Measurements from ENCODE around the gene MATK.
A peak's percentile ranks its signal among the peaks of the same experiment; 100 is the strongest.

Gene MATK

GRCh38 chr19:3785938-3786824, at the start of gene MATK:
TSS of gene MATK (minus strand) at chr19:3786381. CDS start at chr19:3785135, 1,246 bp downstream.
- Histone ChIP-seq H3K36me3 (ENCODE audit: control insufficient read depth in 5 of 5, insufficient read depth in 5 of 5, low read length in 5 of 5) (no peaks in the 10 kb centered on the region), H3K4me3 (ENCODE audit: low read depth in 1 of 5, low read length in 5 of 5) (peak within 1 kb of the TSS in 2 of 5 donors; percentile 34 to 53), H3K9me3 (ENCODE audit: control insufficient read depth in 5 of 5, low read length in 5 of 5) (peaks cover 11 to 28% (median 27%) of the 10 kb centered on the region in 5 donors), H3K27me3 (ENCODE audit: control insufficient read depth in 5 of 5, insufficient read depth in 4 of 5, low read length in 5 of 5) (peaks cover 4 to 46% (median 27%) of the 10 kb centered on the region in 5 donors), H3K9ac (ENCODE audit: low read length in 5 of 5) (no peak within 1 kb of the TSS), H3K4me1 (ENCODE audit: control insufficient read depth in 5 of 5, insufficient read depth in 5 of 5, low read length in 5 of 5) (peaks cover 0 to 8% (median 0%) of the 10 kb centered on the region in 5 donors), H3K27ac (ENCODE audit: low read depth, low read length) (no peak within 1 kb of the TSS)

- Histone ChIP-seq H3K4me1 (ENCODE audit: control insufficient read depth in 5 of 5, insufficient read depth in 5 of 5, low read length in 5 of 5) (no peaks in the 10 kb centered on the region), H3K27me3 (ENCODE audit: control insufficient read depth in 5 of 5, insufficient read depth in 4 of 5, low read length in 5 of 5) (peaks cover 14 to 22% (median 19%) of the 10 kb centered on the region in 5 donors), H3K36me3 (ENCODE audit: control insufficient read depth in 5 of 5, insufficient read depth in 5 of 5, low read length in 5 of 5) (no peaks in the 10 kb centered on the region), H3K4me3 (ENCODE audit: low read depth in 1 of 5, low read length in 5 of 5) (no peak overlapping the region), H3K27ac (ENCODE audit: low read depth, low read length) (no peak overlapping the region), H3K9me3 (ENCODE audit: control insufficient read depth in 5 of 5, low read length in 5 of 5) (peaks cover 0 to 7% (median 0%) of the 10 kb centered on the region in 5 donors), H3K9ac (ENCODE audit: low read length in 5 of 5) (no peak overlapping the region)
These were observed 48.9 kb upstream of the MATK start for GRCh38 chr19:3835055-3835435.

GRCh38 chr19:3834349-3835054, 48.3 kb upstream of the MATK start:
- H3K9ac ChIP-seq (ENCODE audit: low read length in 5 of 5) = no peak overlapping the region
- no peaks in the 10 kb centered on the region for H3K4me1 ChIP-seq (ENCODE audit: control insufficient read depth in 5 of 5, insufficient read depth in 5 of 5, low read length in 5 of 5)
- no peak overlapping the region for H3K4me3 ChIP-seq (ENCODE audit: low read depth in 1 of 5, low read length in 5 of 5)
- peaks cover 14 to 22% (median 20%) of the 10 kb centered on the region in 5 donors for H3K27me3 ChIP-seq (ENCODE audit: control insufficient read depth in 5 of 5, insufficient read depth in 4 of 5, low read length in 5 of 5)
- H3K9me3 ChIP-seq (ENCODE audit: control insufficient read depth in 5 of 5, low read length in 5 of 5) = peaks cover 0 to 7% (median 0%) of the 10 kb centered on the region in 5 donors
- no peak overlapping the region for H3K27ac ChIP-seq (ENCODE audit: low read depth, low read length)
- no peaks in the 10 kb centered on the region for H3K36me3 ChIP-seq (ENCODE audit: control insufficient read depth in 5 of 5, insufficient read depth in 5 of 5, low read length in 5 of 5)

GRCh38 chr19:3833578-3834348, 47.6 kb upstream of the MATK start:
- Histone ChIP-seq H3K4me1 (ENCODE audit: control insufficient read depth in 5 of 5, insufficient read depth in 5 of 5, low read length in 5 of 5) (no peaks in the 10 kb centered on the region), H3K36me3 (ENCODE audit: control insufficient read depth in 5 of 5, insufficient read depth in 5 of 5, low read length in 5 of 5) (no peaks in the 10 kb centered on the region), H3K9ac (ENCODE audit: low read length in 5 of 5) (no peak overlapping the region), H3K9me3 (ENCODE audit: control insufficient read depth in 5 of 5, low read length in 5 of 5) (peaks cover 0 to 7% (median 0%) of the 10 kb centered on the region in 5 donors), H3K27me3 (ENCODE audit: control insufficient read depth in 5 of 5, insufficient read depth in 4 of 5, low read length in 5 of 5) (peaks cover 14 to 22% (median 20%) of the 10 kb centered on the region in 5 donors), H3K4me3 (ENCODE audit: low read depth in 1 of 5, low read length in 5 of 5) (no peak overlapping the region), H3K27ac (ENCODE audit: low read depth, low read length) (no peak overlapping the region)

GRCh38 chr19:3832001-3832400, 45.8 kb upstream of the MATK start:
- Histone ChIP-seq H3K4me1 (ENCODE audit: control insufficient read depth in 5 of 5, insufficient read depth in 5 of 5, low read length in 5 of 5) (peaks cover 0 to 5% (median 0%) of the 10 kb centered on the region in 5 donors), H3K4me3 (ENCODE audit: low read depth in 1 of 5, low read length in 5 of 5) (no peak overlapping the region), H3K27ac (ENCODE audit: low read depth, low read length) (no peak overlapping the region), H3K9me3 (ENCODE audit: control insufficient read depth in 5 of 5, low read length in 5 of 5) (no peaks in the 10 kb centered on the region), H3K9ac (ENCODE audit: low read length in 5 of 5) (no peak overlapping the region), H3K27me3 (ENCODE audit: control insufficient read depth in 5 of 5, insufficient read depth in 4 of 5, low read length in 5 of 5) (peaks cover 14 to 21% (median 19%) of the 10 kb centered on the region in 5 donors), H3K36me3 (ENCODE audit: control insufficient read depth in 5 of 5, insufficient read depth in 5 of 5, low read length in 5 of 5) (no peaks in the 10 kb centered on the region)

GRCh38 chr19:3831601-3832000, 45.4 kb upstream of the MATK start:
- Histone ChIP-seq H3K27me3 (ENCODE audit: control insufficient read depth in 5 of 5, insufficient read depth in 4 of 5, low read length in 5 of 5) (peaks cover 14 to 21% (median 19%) of the 10 kb centered on the region in 5 donors), H3K27ac (ENCODE audit: low read depth, low read length) (no peak overlapping the region)

GRCh38 chr19:3830621-3831589, 44.7 kb upstream of the MATK start:
- Histone ChIP-seq H3K27me3 (ENCODE audit: control insufficient read depth in 5 of 5, insufficient read depth in 4 of 5, low read length in 5 of 5) (peaks cover 14 to 24% (median 19%) of the 10 kb centered on the region in 5 donors), H3K4me1 (ENCODE audit: control insufficient read depth in 5 of 5, insufficient read depth in 5 of 5, low read length in 5 of 5) (peaks cover 0 to 5% (median 0%) of the 10 kb centered on the region in 5 donors), H3K27ac (ENCODE audit: low read depth, low read length) (no peak overlapping the region), H3K36me3 (ENCODE audit: control insufficient read depth in 5 of 5, insufficient read depth in 5 of 5, low read length in 5 of 5) (no peaks in the 10 kb centered on the region), H3K4me3 (ENCODE audit: low read depth in 1 of 5, low read length in 5 of 5) (no peak overlapping the region), H3K9ac (ENCODE audit: low read length in 5 of 5) (no peak overlapping the region), H3K9me3 (ENCODE audit: control insufficient read depth in 5 of 5, low read length in 5 of 5) (no peaks in the 10 kb centered on the region)

More at GRCh38 chr19:3831601-3832000, 45.4 kb upstream of the MATK start:
- no peaks in the 10 kb centered on the region for H3K9me3 ChIP-seq (ENCODE audit: control insufficient read depth in 5 of 5, low read length in 5 of 5)
- no peaks in the 10 kb centered on the region for H3K36me3 ChIP-seq (ENCODE audit: control insufficient read depth in 5 of 5, insufficient read depth in 5 of 5, low read length in 5 of 5)
- peaks cover 0 to 5% (median 0%) of the 10 kb centered on the region in 5 donors for H3K4me1 ChIP-seq (ENCODE audit: control insufficient read depth in 5 of 5, insufficient read depth in 5 of 5, low read length in 5 of 5)
- no peak overlapping the region for H3K9ac ChIP-seq (ENCODE audit: low read length in 5 of 5)
- H3K4me3 ChIP-seq (ENCODE audit: low read depth in 1 of 5, low read length in 5 of 5) = no peak overlapping the region

GRCh38 chr19:3827306-3827705, 41.1 kb upstream of the MATK start:
- no peak overlapping the region for H3K27ac ChIP-seq (ENCODE audit: low read depth, low read length)
- peaks cover 0 to 5% (median 2%) of the 10 kb centered on the region in 5 donors for H3K4me1 ChIP-seq (ENCODE audit: control insufficient read depth in 5 of 5, insufficient read depth in 5 of 5, low read length in 5 of 5)
- H3K9ac ChIP-seq (ENCODE audit: low read length in 5 of 5) = no peak overlapping the region
- no peaks in the 10 kb centered on the region for H3K36me3 ChIP-seq (ENCODE audit: control insufficient read depth in 5 of 5, insufficient read depth in 5 of 5, low read length in 5 of 5)
- H3K4me3 ChIP-seq (ENCODE audit: low read depth in 1 of 5, low read length in 5 of 5) = no peak overlapping the region
- H3K9me3 ChIP-seq (ENCODE audit: control insufficient read depth in 5 of 5, low read length in 5 of 5) = no peaks in the 10 kb centered on the region
- H3K27me3 ChIP-seq (ENCODE audit: control insufficient read depth in 5 of 5, insufficient read depth in 4 of 5, low read length in 5 of 5) = peaks cover 15 to 22% (median 16%) of the 10 kb centered on the region in 5 donors

- Histone ChIP-seq H3K27ac (ENCODE audit: low read depth, low read length) (no peak overlapping the region), H3K27me3 (ENCODE audit: control insufficient read depth in 5 of 5, insufficient read depth in 4 of 5, low read length in 5 of 5) (peaks cover 7 to 17% (median 11%) of the 10 kb centered on the region in 5 donors), H3K4me3 (ENCODE audit: low read depth in 1 of 5, low read length in 5 of 5) (no peak overlapping the region), H3K4me1 (ENCODE audit: control insufficient read depth in 5 of 5, insufficient read depth in 5 of 5, low read length in 5 of 5) (peaks cover 0 to 5% (median 3%) of the 10 kb centered on the region in 5 donors), H3K9me3 (ENCODE audit: control insufficient read depth in 5 of 5, low read length in 5 of 5) (no peaks in the 10 kb centered on the region), H3K9ac (ENCODE audit: low read length in 5 of 5) (no peak overlapping the region), H3K36me3 (ENCODE audit: control insufficient read depth in 5 of 5, insufficient read depth in 5 of 5, low read length in 5 of 5) (no peaks in the 10 kb centered on the region)
These were observed 40.0 kb upstream of the MATK start for GRCh38 chr19:3826163-3826562.
